Liver (tissue), 3 donors: ENCODE measurements around the gene TYW1.

Source experiments
- EGR1 ChIP-seq, 2 donors: IDR thresholded peaks; 2 replicates each; pipeline ENCODE4 v1.6.1; 2016 to 2018; ENCODE audit warnings: antibody characterized with exemption in 2 of 2, low read depth in 2 of 2
- RAD21 ChIP-seq, 2 donors: IDR thresholded peaks; 2 replicates each; pipeline ENCODE4 v1.6.1; 2016; ENCODE audit warnings: antibody characterized with exemption in 2 of 2, mild to moderate bottlenecking in 2 of 2
- SP1 ChIP-seq: IDR thresholded peaks from 2 replicates; pipeline ENCODE4 v1.6.1; 2018; ENCODE audit warnings: antibody characterized with exemption, mild to moderate bottlenecking
- TAF1 ChIP-seq: conservative IDR thresholded peaks from 2 replicates; pipeline ENCODE4 v1.6.1; 2016; ENCODE audit warnings: antibody characterized with exemption, mild to moderate bottlenecking
- TF ChIP-seq, protein P1 (sequence below): fragments of 150-350 bp; IDR thresholded peaks from 2 replicates; pipeline ENCODE4 v1.5.1; 2017; ENCODE audit warnings: improper control_type of control experiment, low read depth, low read length; ENCODE audit not compliant: missing input control
- TF ChIP-seq, protein P2 (sequence below): IDR thresholded peaks from 2 replicates; pipeline ENCODE4 v1.6.1; 2016; ENCODE audit warnings: antibody characterized with exemption
- TF ChIP-seq, protein P3 (sequence below): IDR thresholded peaks from 2 replicates; pipeline ENCODE4 v1.6.1; 2016; ENCODE audit warnings: antibody characterized with exemption, mild to moderate bottlenecking
- donor health status: healthy.
- donor health status: healthy.

DNA sequence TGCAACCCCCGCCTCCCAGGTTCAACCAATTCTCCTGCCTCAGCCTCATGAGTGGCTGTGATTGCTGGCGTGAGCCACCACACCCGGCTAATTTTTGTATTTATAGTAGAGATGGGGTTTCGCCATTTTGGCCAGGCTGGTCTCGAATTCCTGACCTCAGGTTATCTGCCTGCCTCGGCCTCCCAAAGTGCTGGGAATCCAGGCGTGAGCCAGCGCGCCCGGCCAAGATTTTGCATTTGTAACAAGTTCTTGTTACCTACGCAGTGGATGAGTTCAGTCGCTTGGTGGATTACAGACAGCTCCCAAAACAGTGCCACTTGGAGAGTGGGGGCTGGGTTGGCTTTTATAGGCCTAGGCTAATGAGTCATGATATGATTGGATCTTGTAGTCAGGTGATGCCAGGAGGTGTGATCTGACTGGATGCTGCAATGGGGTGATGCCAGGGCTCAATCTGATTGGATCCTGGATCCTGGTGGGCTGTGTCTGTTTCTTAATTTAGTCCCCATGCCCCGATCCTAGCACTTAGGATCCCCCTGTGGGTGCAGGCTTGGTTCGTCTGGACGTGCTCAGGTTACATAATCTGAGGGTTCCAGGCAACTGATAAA lies 21.5 kb upstream of the TYW1 start:
- no peak for TF ChIP-seq TAF1
- TF ChIP-seq, protein P1, sequence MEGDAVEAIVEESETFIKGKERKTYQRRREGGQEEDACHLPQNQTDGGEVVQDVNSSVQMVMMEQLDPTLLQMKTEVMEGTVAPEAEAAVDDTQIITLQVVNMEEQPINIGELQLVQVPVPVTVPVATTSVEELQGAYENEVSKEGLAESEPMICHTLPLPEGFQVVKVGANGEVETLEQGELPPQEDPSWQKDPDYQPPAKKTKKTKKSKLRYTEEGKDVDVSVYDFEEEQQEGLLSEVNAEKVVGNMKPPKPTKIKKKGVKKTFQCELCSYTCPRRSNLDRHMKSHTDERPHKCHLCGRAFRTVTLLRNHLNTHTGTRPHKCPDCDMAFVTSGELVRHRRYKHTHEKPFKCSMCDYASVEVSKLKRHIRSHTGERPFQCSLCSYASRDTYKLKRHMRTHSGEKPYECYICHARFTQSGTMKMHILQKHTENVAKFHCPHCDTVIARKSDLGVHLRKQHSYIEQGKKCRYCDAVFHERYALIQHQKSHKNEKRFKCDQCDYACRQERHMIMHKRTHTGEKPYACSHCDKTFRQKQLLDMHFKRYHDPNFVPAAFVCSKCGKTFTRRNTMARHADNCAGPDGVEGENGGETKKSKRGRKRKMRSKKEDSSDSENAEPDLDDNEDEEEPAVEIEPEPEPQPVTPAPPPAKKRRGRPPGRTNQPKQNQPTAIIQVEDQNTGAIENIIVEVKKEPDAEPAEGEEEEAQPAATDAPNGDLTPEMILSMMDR: no peak
- TF ChIP-seq RAD21 (IDR thresholded peaks at IDR 0.05): no peak
- TF ChIP-seq, protein P2, sequence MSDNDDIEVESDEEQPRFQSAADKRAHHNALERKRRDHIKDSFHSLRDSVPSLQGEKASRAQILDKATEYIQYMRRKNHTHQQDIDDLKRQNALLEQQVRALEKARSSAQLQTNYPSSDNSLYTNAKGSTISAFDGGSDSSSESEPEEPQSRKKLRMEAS: no peak
- no peak for TF ChIP-seq SP1
- no peak for TF ChIP-seq EGR1 (IDR thresholded peaks at IDR 0.05; ENCODE audit: low read depth in 2 of 2)
- TF ChIP-seq, protein P3, sequence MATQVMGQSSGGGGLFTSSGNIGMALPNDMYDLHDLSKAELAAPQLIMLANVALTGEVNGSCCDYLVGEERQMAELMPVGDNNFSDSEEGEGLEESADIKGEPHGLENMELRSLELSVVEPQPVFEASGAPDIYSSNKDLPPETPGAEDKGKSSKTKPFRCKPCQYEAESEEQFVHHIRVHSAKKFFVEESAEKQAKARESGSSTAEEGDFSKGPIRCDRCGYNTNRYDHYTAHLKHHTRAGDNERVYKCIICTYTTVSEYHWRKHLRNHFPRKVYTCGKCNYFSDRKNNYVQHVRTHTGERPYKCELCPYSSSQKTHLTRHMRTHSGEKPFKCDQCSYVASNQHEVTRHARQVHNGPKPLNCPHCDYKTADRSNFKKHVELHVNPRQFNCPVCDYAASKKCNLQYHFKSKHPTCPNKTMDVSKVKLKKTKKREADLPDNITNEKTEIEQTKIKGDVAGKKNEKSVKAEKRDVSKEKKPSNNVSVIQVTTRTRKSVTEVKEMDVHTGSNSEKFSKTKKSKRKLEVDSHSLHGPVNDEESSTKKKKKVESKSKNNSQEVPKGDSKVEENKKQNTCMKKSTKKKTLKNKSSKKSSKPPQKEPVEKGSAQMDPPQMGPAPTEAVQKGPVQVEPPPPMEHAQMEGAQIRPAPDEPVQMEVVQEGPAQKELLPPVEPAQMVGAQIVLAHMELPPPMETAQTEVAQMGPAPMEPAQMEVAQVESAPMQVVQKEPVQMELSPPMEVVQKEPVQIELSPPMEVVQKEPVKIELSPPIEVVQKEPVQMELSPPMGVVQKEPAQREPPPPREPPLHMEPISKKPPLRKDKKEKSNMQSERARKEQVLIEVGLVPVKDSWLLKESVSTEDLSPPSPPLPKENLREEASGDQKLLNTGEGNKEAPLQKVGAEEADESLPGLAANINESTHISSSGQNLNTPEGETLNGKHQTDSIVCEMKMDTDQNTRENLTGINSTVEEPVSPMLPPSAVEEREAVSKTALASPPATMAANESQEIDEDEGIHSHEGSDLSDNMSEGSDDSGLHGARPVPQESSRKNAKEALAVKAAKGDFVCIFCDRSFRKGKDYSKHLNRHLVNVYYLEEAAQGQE: no peak
